Endodermal cell (in vitro differentiated cells): ENCODE data around the gene ATG10. TPM values are rescaled to one million over a fixed set of nuclear protein-coding genes. Genes with fewer than 3 reads are reported as not detected.

Experiments
- DNase-seq: peaks from one replicate; pipeline ENCODE4 v3.0.0-alpha.2; 2017
- H3K27ac ChIP-seq: 2 replicates; pipeline ENCODE4 v1.5.1; 2013; ENCODE audit warnings: mild to moderate bottlenecking, low read depth, low read length, moderate library complexity
- H3K27me3 ChIP-seq: 2 replicates; pipeline ENCODE4 v1.6.1; 2013; ENCODE audit warnings: mild to moderate bottlenecking, low read length, moderate library complexity; ENCODE audit not compliant: insufficient read depth, control insufficient read depth, poor library complexity, severe bottlenecking
- H3K36me3 ChIP-seq: 2 replicates; pipeline ENCODE4 v1.7.0; 2013; ENCODE audit warnings: mild to moderate bottlenecking, low read length, moderate library complexity; ENCODE audit not compliant: control insufficient read depth, insufficient read depth
- H3K4me1 ChIP-seq: one replicate; pipeline ENCODE4 v1.7.0; 2013; ENCODE audit warnings: low read length; ENCODE audit not compliant: control insufficient read depth, insufficient read depth
- H3K4me3 ChIP-seq: 2 replicates; pipeline ENCODE4 v1.5.1; 2013; ENCODE audit warnings: mild to moderate bottlenecking, low read length, moderate library complexity
- H3K9ac ChIP-seq: 2 replicates; pipeline ENCODE4 v1.6.1; 2013; ENCODE audit warnings: mild to moderate bottlenecking, low read length, moderate library complexity; ENCODE audit not compliant: poor library complexity, severe bottlenecking; ENCODE audit errors: extremely low read depth
- H3K9me3 ChIP-seq: 2 replicates; pipeline ENCODE4 v1.6.1; 2013; ENCODE audit warnings: mild to moderate bottlenecking, low read length, moderate library complexity; ENCODE audit not compliant: control insufficient read depth
- H3K27ac Mint-ChIP-seq: 2 replicates; pipeline ENCODE4 v1.8.0; 2020; ENCODE audit warnings: mixed read lengths
- H3K27me3 Mint-ChIP-seq: 2 replicates; pipeline ENCODE4 v1.8.0; 2021; ENCODE audit warnings: mild to moderate bottlenecking, mixed read lengths; ENCODE audit not compliant: insufficient read depth
- H3K36me3 Mint-ChIP-seq: 2 replicates; pipeline ENCODE4 v1.8.0; 2020; ENCODE audit warnings: low read depth, mixed read lengths
- H3K4me1 Mint-ChIP-seq: 2 replicates; pipeline ENCODE4 v1.8.0; 2020; ENCODE audit warnings: mixed read lengths
- H3K4me3 Mint-ChIP-seq: 2 replicates; pipeline ENCODE4 v1.8.0; 2020; ENCODE audit warnings: mild to moderate bottlenecking, moderate library complexity, mixed read lengths
- H3K9me3 Mint-ChIP-seq: 2 replicates; pipeline ENCODE4 v1.8.0; 2020; ENCODE audit warnings: mild to moderate bottlenecking, mixed read lengths
- WGBS, 2 experiments: methylation state at CpG; one replicate each; pipeline versions ENCODE4 v1.1.5 to v1.1.7; 2013; ENCODE audit warnings: missing lambda C conversion rate in 2 of 2, mixed read lengths in 1 of 2; ENCODE audit not compliant: insufficient coverage in 1 of 2, insufficient read length in 1 of 2; 5-methylcytosine and 5-hydroxymethylcytosine counted together
- total RNA-seq, 2 donors: library from RNA; stranded (reverse); fragmentation: NEBNext Ultra II Directional in 1 of 2; extraction: Animal tissue kit (Norgen Biotek cat#: 25700) in 1 of 2; gene quantifications; 2 replicates in 1 of 2; 3 replicates in 1 of 2; pipeline ENCODE4 v1.2.1, GENCODE V29; 2021
- TF ChIP-seq, protein P1 (sequence below): fragments of 200-600 bp; sonication (generic); conservative IDR thresholded peaks from 2 replicates; pipeline ENCODE4 v1.5.0; 2021; ENCODE audit warnings: antibody characterized with exemption, mild to moderate bottlenecking

Gene ATG10
- total RNA-seq, 2 donors from 2014 or later: 17.9 to 22.6 TPM

GRCh38 chr5:82208371-82208770 lies 236.5 kb downstream of the ATG10 start:
- Histone ChIP-seq H3K9me3 (no peaks in the 10 kb centered on the region), H3K9ac (no peak overlapping the region), H3K27ac (no peak overlapping the region), H3K4me3 (no peak overlapping the region), H3K27me3 (no peaks in the 10 kb centered on the region), H3K4me1 (no peaks in the 10 kb centered on the region), H3K36me3 (no peaks in the 10 kb centered on the region)
- no peak overlapping the region for H3K27ac Mint-ChIP-seq
- H3K36me3 Mint-ChIP-seq: no peaks in the 10 kb centered on the region
- H3K4me3 Mint-ChIP-seq: no peak overlapping the region
- TF ChIP-seq, protein P1, sequence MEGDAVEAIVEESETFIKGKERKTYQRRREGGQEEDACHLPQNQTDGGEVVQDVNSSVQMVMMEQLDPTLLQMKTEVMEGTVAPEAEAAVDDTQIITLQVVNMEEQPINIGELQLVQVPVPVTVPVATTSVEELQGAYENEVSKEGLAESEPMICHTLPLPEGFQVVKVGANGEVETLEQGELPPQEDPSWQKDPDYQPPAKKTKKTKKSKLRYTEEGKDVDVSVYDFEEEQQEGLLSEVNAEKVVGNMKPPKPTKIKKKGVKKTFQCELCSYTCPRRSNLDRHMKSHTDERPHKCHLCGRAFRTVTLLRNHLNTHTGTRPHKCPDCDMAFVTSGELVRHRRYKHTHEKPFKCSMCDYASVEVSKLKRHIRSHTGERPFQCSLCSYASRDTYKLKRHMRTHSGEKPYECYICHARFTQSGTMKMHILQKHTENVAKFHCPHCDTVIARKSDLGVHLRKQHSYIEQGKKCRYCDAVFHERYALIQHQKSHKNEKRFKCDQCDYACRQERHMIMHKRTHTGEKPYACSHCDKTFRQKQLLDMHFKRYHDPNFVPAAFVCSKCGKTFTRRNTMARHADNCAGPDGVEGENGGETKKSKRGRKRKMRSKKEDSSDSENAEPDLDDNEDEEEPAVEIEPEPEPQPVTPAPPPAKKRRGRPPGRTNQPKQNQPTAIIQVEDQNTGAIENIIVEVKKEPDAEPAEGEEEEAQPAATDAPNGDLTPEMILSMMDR: no peak
- 95% methylated on average over 2 of the region's 3 CpGs; no CpG with 5 or more reads in 1 of the 2 experiments for WGBS, 2 experiments
- H3K9me3 Mint-ChIP-seq: no peaks in the 10 kb centered on the region
- H3K27me3 Mint-ChIP-seq: no peaks in the 10 kb centered on the region
- H3K4me1 Mint-ChIP-seq: no peaks in the 10 kb centered on the region
- DNase-seq: no peak

- H3K4me1 Mint-ChIP-seq: no peaks in the 10 kb centered on the region
- no peak overlapping the region for H3K9ac ChIP-seq
- H3K4me3 Mint-ChIP-seq: no peak overlapping the region
- H3K27me3 Mint-ChIP-seq: no peaks in the 10 kb centered on the region
- no peak overlapping the region for H3K27ac ChIP-seq
- no peak overlapping the region for H3K4me3 ChIP-seq
- H3K4me1 ChIP-seq: no peaks in the 10 kb centered on the region
- H3K27ac Mint-ChIP-seq: no peak overlapping the region
- no peak for DNase-seq
- TF ChIP-seq, protein P1: no peak
- no peaks in the 10 kb centered on the region for H3K9me3 ChIP-seq
- H3K36me3 Mint-ChIP-seq: no peaks in the 10 kb centered on the region
- no peaks in the 10 kb centered on the region for H3K36me3 ChIP-seq
- 85% methylated on average over 1 of the region's 1 CpG; no CpG with 5 or more reads in 1 of the 2 experiments for WGBS, 2 experiments
- no peaks in the 10 kb centered on the region for H3K27me3 ChIP-seq
- no peaks in the 10 kb centered on the region for H3K9me3 Mint-ChIP-seq
These were observed 240.2 kb downstream of the ATG10 start for GRCh38 chr5:82211855-82212572.

- Histone ChIP-seq H3K9me3 (no peaks in the 10 kb centered on the region), H3K4me3 (no peak overlapping the region), H3K36me3 (no peaks in the 10 kb centered on the region), H3K4me1 (peaks cover 5% of the 10 kb centered on the region), H3K27ac (no peak overlapping the region), H3K9ac (no peak overlapping the region), H3K27me3 (no peaks in the 10 kb centered on the region)
- H3K27ac Mint-ChIP-seq: no peak overlapping the region
- no peak for DNase-seq
- no peak overlapping the region for H3K4me3 Mint-ChIP-seq
- 79 to 100% methylated on average over 1 of the region's 1 CpG for WGBS, 2 experiments
- no peaks in the 10 kb centered on the region for H3K27me3 Mint-ChIP-seq
- H3K36me3 Mint-ChIP-seq: peaks cover 2% of the 10 kb centered on the region
- TF ChIP-seq, protein P1: no peak
- no peaks in the 10 kb centered on the region for H3K9me3 Mint-ChIP-seq
- peaks cover 5% of the 10 kb centered on the region for H3K4me1 Mint-ChIP-seq
These were observed 246.1 kb downstream of the ATG10 start for GRCh38 chr5:82217917-82218316.
